ENCODE results near the gene LKAAEAR1.

- TF ChIP-seq EZH2phosphoT487 (IDR thresholded peaks at IDR 0.05; ENCODE audit: unreplicated experiment) (no peak), NANOG (IDR thresholded peaks at IDR 0.05; ENCODE audit: borderline replicate concordance) (no peak), CTCF (conservative IDR thresholded peaks at IDR 0.05; ENCODE audit: low read depth in 2 of 2) (no peak), EZH2 (IDR thresholded peaks at IDR 0.05; ENCODE audit: low read depth, unreplicated experiment) (no peak), JUNB (IDR thresholded peaks at IDR 0.05; ENCODE audit: unreplicated experiment) (no peak), POLR2AphosphoS5 (IDR thresholded peaks at IDR 0.05; ENCODE audit: low read depth) (no peak), REST (IDR thresholded peaks at IDR 0.05; ENCODE audit: unreplicated experiment) (no peak)
Observed at GRCh38 chr20:64086801-64087200, 2.6 kb upstream of the LKAAEAR1 start.
